GM21447 (cell line): ENCODE data around the gene ANTXR1.

Experiments used
- ATAC-seq: cut with Tn5 transposase; IDR thresholded peaks from one replicate; pipeline ENCODE4 v1.9.1; 2021; ENCODE audit not compliant: unreplicated experiment

The ANTXR1 gene

GRCh38 chr2:69013142-69013839, at the start of gene ANTXR1:
Gene ANTXR1 (plus strand): TSS chr2:69013179. CDS start chr2:69013500, 321 bp downstream.
- ATAC-seq: no peak

GRCh38 chr2:68964282-68964681, 48.7 kb upstream of the ANTXR1 start:
- no peak for ATAC-seq

GRCh38 chr2:68968221-68968620, 44.8 kb upstream of the ANTXR1 start:
- no peak for ATAC-seq

- ATAC-seq: no peak
Measured at GRCh38 chr2:68969736-68970490, 43.1 kb upstream of the ANTXR1 start.

- no peak for ATAC-seq
Measured at GRCh38 chr2:68970566-68971265, 42.3 kb upstream of the ANTXR1 start.

- ATAC-seq: no peak
Measured at GRCh38 chr2:68971591-68972231, 41.3 kb upstream of the ANTXR1 start.

- no peak for ATAC-seq
Measured at GRCh38 chr2:68974251-68974650, 38.7 kb upstream of the ANTXR1 start, which contains the start of gene GKN1. Gene GKN1 (plus strand): TSS chr2:68974636. CDS start chr2:68974678, 42 bp downstream.

GRCh38 chr2:68974946-68975665, 37.9 kb upstream of the ANTXR1 start:
- ATAC-seq: no peak

- ATAC-seq: no peak
Measured at GRCh38 chr2:68975844-68976243, 37.1 kb upstream of the ANTXR1 start.

GRCh38 chr2:68977453-68977852, 35.5 kb upstream of the ANTXR1 start:
- no peak for ATAC-seq

GRCh38 chr2:68978098-68978497, 34.9 kb upstream of the ANTXR1 start:
- ATAC-seq: no peak

GRCh38 chr2:68980956-68981355, 32.0 kb upstream of the ANTXR1 start:
- no peak for ATAC-seq

- no peak for ATAC-seq
Measured at GRCh38 chr2:68987021-68987503, 25.9 kb upstream of the ANTXR1 start.

- no peak for ATAC-seq
Measured at GRCh38 chr2:68989035-68989434, 23.9 kb upstream of the ANTXR1 start.

GRCh38 chr2:68992341-68992740, 20.6 kb upstream of the ANTXR1 start:
- no peak for ATAC-seq

GRCh38 chr2:68992933-68993332, 20.0 kb upstream of the ANTXR1 start:
- no peak for ATAC-seq

GRCh38 chr2:68993660-68994059, 19.3 kb upstream of the ANTXR1 start:
- ATAC-seq: no peak

- no peak for ATAC-seq
Measured at GRCh38 chr2:68994864-68995263, 18.1 kb upstream of the ANTXR1 start.

- no peak for ATAC-seq
Measured at GRCh38 chr2:68995916-68996315, 17.1 kb upstream of the ANTXR1 start.

- no peak for ATAC-seq
Measured at GRCh38 chr2:68997401-68997800, 15.6 kb upstream of the ANTXR1 start.
